IMR-90 (cell line): ENCODE data around the gene ACAP1. TPM values are rescaled to one million over a fixed set of nuclear protein-coding genes. Genes with fewer than 3 reads are reported as not detected.

ENCODE experiments used
- ATAC-seq: fragments of 200-7000 bp; cut with Tn5 transposase; 2 replicates; pipeline ENCODE4 v1.9.1; 2020; ENCODE audit warnings: low read depth, mild to moderate bottlenecking, moderate library complexity
- BruUV-seq: library from RNA; stranded (reverse); fragments of 400-500 nt; replicated peaks from 2 replicates; lab custom pipeline; 2021; lab: Mats Ljungman, UMichigan
- CTCF ChIA-PET: fragments of 300-600 bp; formaldehyde crosslinking; extraction: SDS; loops from one replicate; lab custom pipeline; 2021; ENCODE audit warnings: antibody characterized with exemption; lab: Yijun Ruan, JAX
- POLR2A ChIA-PET: fragments of 300-600 bp; sonication (Branson Sonifier 250); formaldehyde crosslinking; loops from one replicate; lab custom pipeline; 2022; ENCODE audit warnings: antibody characterized with exemption; ENCODE audit not compliant: unreplicated experiment; lab: Charles Lee
- DNase-seq: peaks from one replicate; pipeline ENCODE4 v3.0.0; 2013
- H2AFZ ChIP-seq: replicated peaks from 2 replicates; pipeline ENCODE3; 2013; ENCODE audit warnings: low read length, mild to moderate bottlenecking; ENCODE audit not compliant: poor library complexity
- H2AK5ac ChIP-seq: 2 replicates; pipeline ENCODE4 v1.6.1; 2013; ENCODE audit warnings: low read depth, low read length, inconsistent platforms
- H2AK9ac ChIP-seq: replicated peaks from 2 replicates; pipeline ENCODE3; 2013; ENCODE audit warnings: mild to moderate bottlenecking, low read depth, low read length, moderate library complexity; ENCODE audit not compliant: poor library complexity
- H2BK120ac ChIP-seq: 2 replicates; pipeline ENCODE4 v1.6.1; 2013; ENCODE audit warnings: low read depth, low read length, inconsistent platforms
- H2BK15ac ChIP-seq: 3 replicates; pipeline ENCODE4 v1.6.1; 2013; ENCODE audit warnings: low read depth, low read length, inconsistent platforms
- H2BK20ac ChIP-seq: 2 replicates; pipeline ENCODE4 v1.6.1; 2013; ENCODE audit warnings: low read depth, mild to moderate bottlenecking, inconsistent platforms, low read length, moderate library complexity
- H2BK5ac ChIP-seq: 2 replicates; pipeline ENCODE4 v1.6.1; 2013; ENCODE audit warnings: mild to moderate bottlenecking, low read depth, low read length, inconsistent platforms; ENCODE audit not compliant: poor library complexity, severe bottlenecking
- H3K14ac ChIP-seq: replicated peaks from 2 replicates; pipeline ENCODE4 v1.6.1; 2013; ENCODE audit warnings: low read depth, low read length, inconsistent platforms
- H3K18ac ChIP-seq: 2 replicates; pipeline ENCODE4 v1.6.1; 2013; ENCODE audit warnings: low read depth, low read length, control low read depth
- H3K23ac ChIP-seq: 2 replicates; pipeline ENCODE4 v1.6.1; 2013; ENCODE audit warnings: low read depth, low read length, inconsistent platforms
- H3K27ac ChIP-seq: 2 replicates; pipeline ENCODE4 v1.5.1; 2013; ENCODE audit warnings: mild to moderate bottlenecking, control low read depth, low read length; ENCODE audit not compliant: insufficient read depth
- H3K27me3 ChIP-seq: 2 replicates; pipeline ENCODE4 v1.6.1; 2013; ENCODE audit warnings: low read length; ENCODE audit not compliant: control insufficient read depth, insufficient read depth
- H3K36me3 ChIP-seq: 2 replicates; pipeline ENCODE4 v1.6.1; 2013; ENCODE audit warnings: low read length, mixed read lengths; ENCODE audit not compliant: control insufficient read depth, insufficient read depth
- H3K4ac ChIP-seq: 2 replicates; pipeline ENCODE4 v1.6.1; 2013; ENCODE audit warnings: low read depth, low read length, inconsistent platforms
- H3K4me1 ChIP-seq: 2 replicates; pipeline ENCODE4 v1.6.1; 2013; ENCODE audit warnings: low read length, mixed read lengths; ENCODE audit not compliant: control insufficient read depth, insufficient read depth
- H3K4me2 ChIP-seq: 2 replicates; pipeline ENCODE4 v1.6.1; 2013; ENCODE audit warnings: low read depth, mild to moderate bottlenecking, control low read depth, low read length, moderate library complexity
- H3K4me3 ChIP-seq: 2 replicates; pipeline ENCODE4 v1.5.1; 2013; ENCODE audit warnings: low read depth, mild to moderate bottlenecking, control low read depth, low read length, moderate library complexity; ENCODE audit not compliant: insufficient read depth
- H3K56ac ChIP-seq: 2 replicates; pipeline ENCODE4 v1.6.1; 2013; ENCODE audit warnings: low read length, inconsistent platforms; ENCODE audit not compliant: insufficient read depth; ENCODE audit errors: extremely low read depth
- H3K79me1 ChIP-seq, 2 experiments: 2 replicates each; pipeline ENCODE4 v1.6.1; 2013; ENCODE audit warnings: low read length in 2 of 2, inconsistent platforms in 1 of 2, low read depth in 1 of 2
- H3K9ac ChIP-seq: 2 replicates; pipeline ENCODE4 v1.6.1; 2013; ENCODE audit warnings: low read depth, low read length, control low read depth
- H3K9me1 ChIP-seq: 2 replicates; pipeline ENCODE4 v1.6.1; 2013; ENCODE audit warnings: low read length, inconsistent platforms; ENCODE audit not compliant: insufficient read depth
- H3K9me3 ChIP-seq: 2 replicates; pipeline ENCODE4 v1.6.1; 2013; ENCODE audit warnings: low read length; ENCODE audit not compliant: control insufficient read depth, insufficient read depth
- H4K20me1 ChIP-seq: 2 replicates; pipeline ENCODE4 v1.6.1; 2013; ENCODE audit warnings: low read length, inconsistent platforms; ENCODE audit not compliant: insufficient read depth
- H4K5ac ChIP-seq: 2 replicates; pipeline ENCODE4 v1.6.1; 2013; ENCODE audit warnings: mild to moderate bottlenecking, low read depth, low read length, control low read depth
- H4K8ac ChIP-seq, 2 experiments: 2 replicates each; pipeline ENCODE4 v1.6.1; 2013; ENCODE audit warnings: low read depth in 2 of 2, low read length in 2 of 2, control low read depth in 1 of 2, inconsistent platforms in 1 of 2
- H4K91ac ChIP-seq: 2 replicates; pipeline ENCODE4 v1.6.1; 2013; ENCODE audit warnings: low read depth, low read length, inconsistent platforms; ENCODE audit not compliant: insufficient read depth
- MAFK ChIP-seq: IDR thresholded peaks from 2 replicates; pipeline ENCODE4 v1.6.1; 2012; ENCODE audit warnings: low read depth, low read length, improper control_type of control experiment
- POLR2A ChIP-seq: IDR thresholded peaks from 2 replicates; pipeline ENCODE4 v1.6.1; 2012; ENCODE audit warnings: mild to moderate bottlenecking, low read depth, low read length
- WGBS, 2 experiments: methylation state at CpG; one replicate each; pipeline versions ENCODE4 v1.1.5 to v1.1.7; 2013; ENCODE audit warnings: missing lambda C conversion rate in 2 of 2; ENCODE audit not compliant: insufficient read length in 1 of 2; ENCODE audit errors: extremely low coverage in 2 of 2; 5-methylcytosine and 5-hydroxymethylcytosine counted together
- dilution Hi-C: fragments of 300-500 bp; cut with HindIII; formaldehyde crosslinking; loops from one replicate; pipeline ENCODE4 v1.14.3; 2018; ENCODE audit warnings: low sequenced_read_pairs; ENCODE audit not compliant: unreplicated experiment
- in situ Hi-C: fragments of 300-500 bp; cut with MboI; formaldehyde crosslinking; loops from 3 replicates; pipeline ENCODE4 v1.14.3; 2019; ENCODE audit warnings: low sequenced_read_pairs, inconsistent platforms, mixed read lengths
- intact Hi-C: fragments of 100-400 bp; cut with micrococcal nuclease; formaldehyde crosslinking; loops from 2 replicates; pipeline ENCODE4 v1.10.0; 2022
- polyA plus RNA-seq, 3 experiments: library from polyadenylated mRNA; depleted of rRNA; stranded (reverse); fragments of >200 nt; gene quantifications; 2 replicates each; pipeline ENCODE4 v1.2.3, GENCODE V29; 2012; ENCODE audit warnings: low replicate concordance in 1 of 3
- total RNA-seq: library from RNA; depleted of rRNA; stranded (reverse); fragments of >200 nt; gene quantifications from 2 replicates; pipeline ENCODE4 v1.2.3, GENCODE V29; 2012

The ACAP1 gene
- total and polyA plus RNA-seq, 2 of the 4 experiments (the other 2 are of a cell fraction) = under 0.01 to 2.1 TPM

- Histone ChIP-seq H2AFZ (no peak overlapping the region), H2BK120ac (no peak overlapping the region), H4K20me1 (peaks cover 63% of the 10 kb centered on the region), H3K4me2 (no peak overlapping the region), H3K79me1 (peaks cover 25 to 65% of the 10 kb centered on the region in 2 experiments), H3K9ac (no peak overlapping the region), H3K4me1 (peaks cover 7% of the 10 kb centered on the region), H2AK9ac (peak overlapping the region; percentile 68), H3K9me3 (no peaks in the 10 kb centered on the region), H2BK5ac (no peak overlapping the region), H4K91ac (no peak overlapping the region), H2BK15ac (no peak overlapping the region), H2AK5ac (no peak overlapping the region), H3K14ac (no peak overlapping the region), H2BK20ac (no peak overlapping the region), H3K18ac (no peak overlapping the region), H3K4me3 (no peak overlapping the region), H3K56ac (no peak overlapping the region), H3K27ac (no peak overlapping the region), H4K8ac (no peak overlapping the region), H4K5ac (no peak overlapping the region), H3K23ac (no peak overlapping the region), H3K9me1 (peaks cover 16% of the 10 kb centered on the region), H3K4ac (no peak overlapping the region), H3K36me3 (peaks cover 52% of the 10 kb centered on the region), H3K27me3 (no peaks in the 10 kb centered on the region)
- ATAC-seq (no peak), DNase-seq (peak; percentile 2)
- ChIA-PET POLR2A (interaction anchor here (0.5 kb wide), 1 partner anchor 266 kb away, joined by 4 read pairs; no protein-coding TSS in a partner anchor), CTCF (no interaction called here)
- in situ Hi-C loops = no loop called here
- peak; percentile 24; the same call in 1 of the 2 replicates for TF ChIP-seq POLR2A
- TF ChIP-seq MAFK = no peak
- dilution Hi-C loops = no loop called here
- WGBS, 2 experiments = 100% methylated on average over 1 of the region's 7 CpGs; no CpG with 5 or more reads in 1 of the 2 experiments
- no TSS peak for BruUV-seq
- intact Hi-C loops = no loop called here
Observed at GRCh38 chr17:7313088-7313889, 23.0 kb upstream of the ACAP1 start.
